HCT116 (cell line): Measurements from ENCODE around the gene PRMT7. TPM values are rescaled to one million over a fixed set of nuclear protein-coding genes. Genes with fewer than 3 reads are reported as not detected.

ENCODE experiments used
- ATAC-seq: fragments of 200-7000 bp; cut with Tn5 transposase; 2 replicates; pipeline ENCODE4 v1.9.1; 2020; ENCODE audit warnings: mild to moderate bottlenecking, moderate library complexity
- BruUV-seq: library from RNA; stranded (reverse); fragments of 400-500 nt; replicated peaks from 2 replicates; lab custom pipeline; 2021; lab: Mats Ljungman, UMichigan
- CTCF ChIA-PET: fragments of 300-600 bp; sonication (Branson Sonifier 250); formaldehyde crosslinking; loops from one replicate; lab custom pipeline; 2021; ENCODE audit warnings: antibody characterized with exemption; lab: Charles Lee
- POLR2A ChIA-PET: fragments of 300-600, 350-600 bp; sonication (Branson Sonifier 250); formaldehyde crosslinking; loops from one replicate; lab custom pipeline; 2021; ENCODE audit warnings: antibody characterized with exemption; lab: Charles Lee
- RAD21 ChIA-PET, 2 experiments: fragments of 300-600 bp; sonication (Branson Sonifier 250); formaldehyde crosslinking; loops; one replicate each; lab custom pipeline; 2023; ENCODE audit warnings: low total read pairs in 2 of 2; ENCODE audit not compliant: uncharacterized antibody in 2 of 2, unreplicated experiment in 2 of 2, low non-redundant PET in 1 of 2; lab: Charles Lee
- DNase-seq: peaks from one replicate; pipeline ENCODE4 v3.0.0-alpha.2; 2010; ENCODE audit warnings: low read depth, low spot score
- H2AFZ ChIP-seq: fragments of 200-600 bp; shearing (Covaris generic), sonication (generic); 2 replicates; pipeline ENCODE4 v1.6.1; 2017; ENCODE audit warnings: low read depth, mixed run types, mixed read lengths, antibody characterized with exemption, low read length; ENCODE audit not compliant: poor library complexity, severe bottlenecking
- H3K27ac ChIP-seq: 2 replicates; pipeline ENCODE4 v1.5.1; 2012; ENCODE audit warnings: low read depth, low read length
- H3K27me3 ChIP-seq: fragments of 200-600 bp; sonication (generic); 2 replicates; pipeline ENCODE4 v1.6.1; 2016; ENCODE audit warnings: mixed run types, low read length, mixed read lengths; ENCODE audit not compliant: insufficient read depth
- H3K36me3 ChIP-seq, 2 experiments: fragments of 200-500 bp in 1 of 2; fragments of 200-600 bp in 1 of 2; sonication (Bioruptor generic) in 1 of 2; sonication (generic) in 1 of 2; 2 replicates each; pipeline versions ENCODE4 v1.5.1 to v1.6.1; 2014 to 2016; ENCODE audit warnings: low read length in 2 of 2, inconsistent platforms in 1 of 2, mixed read lengths in 1 of 2, mixed run types in 1 of 2; ENCODE audit not compliant: insufficient read depth in 2 of 2, control insufficient read depth in 1 of 2
- H3K4me1 ChIP-seq, 2 experiments: fragments of 200-600 bp in 1 of 2; sonication (generic) in 1 of 2; 2 replicates each; pipeline versions ENCODE4 v1.5.1 to v1.6.1; 2012 to 2017; ENCODE audit warnings: low read length in 2 of 2, inconsistent platforms in 1 of 2, mild to moderate bottlenecking in 1 of 2, mixed read lengths in 1 of 2, mixed run types in 1 of 2, moderate library complexity in 1 of 2; ENCODE audit not compliant: insufficient read depth in 2 of 2, control insufficient read depth in 1 of 2
- H3K4me2 ChIP-seq: fragments of 200-600 bp; sonication (generic); 2 replicates; pipeline ENCODE4 v1.6.1; 2017; ENCODE audit warnings: mixed run types, low read length, mixed read lengths
- H3K4me3 ChIP-seq, 2 experiments: fragments of 200-600 bp in 1 of 2; sonication (generic) in 1 of 2; replicated peaks in 1 of 2; 2 replicates each; pipeline ENCODE4 v1.5.1; 2011 to 2016; ENCODE audit warnings: low read length in 2 of 2, control low read depth in 1 of 2, low read depth in 1 of 2, mild to moderate bottlenecking in 1 of 2, mixed read lengths in 1 of 2, mixed run types in 1 of 2
- H3K79me2 ChIP-seq: fragments of 200-600 bp; sonication (generic); 2 replicates; pipeline ENCODE4 v1.6.1; 2017; ENCODE audit warnings: mild to moderate bottlenecking, mixed run types, low read length, moderate library complexity, mixed read lengths; ENCODE audit not compliant: insufficient read depth
- H3K9ac ChIP-seq: fragments of 200-600 bp; sonication (generic); 2 replicates; pipeline ENCODE4 v1.6.1; 2016; ENCODE audit warnings: low read length, mixed read lengths
- H3K9me2 ChIP-seq: fragments of 200-600 bp; sonication (generic), shearing (Covaris generic); 2 replicates; pipeline ENCODE4 v1.6.1; 2017; ENCODE audit warnings: mixed run types, mild to moderate bottlenecking, moderate library complexity; ENCODE audit not compliant: insufficient read depth
- H3K9me3 ChIP-seq, 2 experiments: fragments of 200-500 bp in 1 of 2; fragments of 200-600 bp in 1 of 2; sonication (Bioruptor generic) in 1 of 2; sonication (generic) in 1 of 2; 2 replicates each; pipeline ENCODE4 v1.6.1; 2014 to 2017; ENCODE audit warnings: low read length in 2 of 2, mixed read lengths in 2 of 2, inconsistent platforms in 1 of 2, low read depth in 1 of 2, mild to moderate bottlenecking in 1 of 2, mixed run types in 1 of 2, moderate library complexity in 1 of 2; ENCODE audit not compliant: control insufficient read depth in 1 of 2, insufficient read depth in 1 of 2
- H4K20me1 ChIP-seq: fragments of 200-600 bp; sonication (generic), shearing (Covaris generic); 2 replicates; pipeline ENCODE4 v1.6.1; 2017; ENCODE audit warnings: mixed run types, mild to moderate bottlenecking, moderate library complexity; ENCODE audit not compliant: insufficient read depth
- CBX3 ChIP-seq: IDR thresholded peaks from 2 replicates; pipeline ENCODE4 v1.6.1; 2012; ENCODE audit warnings: low read depth
- CEBPB ChIP-seq: IDR thresholded peaks from 2 replicates; pipeline ENCODE4 v1.6.1; 2012; ENCODE audit warnings: low read depth
- EGR1 ChIP-seq: IDR thresholded peaks from 2 replicates; pipeline ENCODE4 v1.6.1; 2012; ENCODE audit warnings: low read depth
- ELF1 ChIP-seq: IDR thresholded peaks from 2 replicates; pipeline ENCODE4 v1.6.1; 2012; ENCODE audit warnings: low read depth, borderline replicate concordance
- EZH2 ChIP-seq: fragments of 200-600 bp; sonication (generic); IDR thresholded peaks from 2 replicates; pipeline ENCODE4 v1.6.1; 2017; ENCODE audit warnings: antibody characterized with exemption, mixed run types
- EZH2phosphoT487 ChIP-seq: fragments of 200-600 bp; IDR thresholded peaks from 2 replicates; pipeline ENCODE4 v1.6.1; 2018; ENCODE audit warnings: antibody characterized with exemption, borderline replicate concordance
- FOSL1 ChIP-seq: IDR thresholded peaks from 2 replicates; pipeline ENCODE4 v1.6.1; 2012; ENCODE audit warnings: low read depth
- JUND ChIP-seq: IDR thresholded peaks from 2 replicates; pipeline ENCODE4 v1.6.1; 2012
- MAX ChIP-seq: IDR thresholded peaks from 2 replicates; pipeline ENCODE4 v1.6.1; 2012
- POLR2A ChIP-seq: IDR thresholded peaks from 2 replicates; pipeline ENCODE4 v1.7.0; 2011; ENCODE audit warnings: borderline replicate concordance; ENCODE audit not compliant: insufficient read depth, insufficient read length; ENCODE audit errors: extremely low read depth
- POLR2AphosphoS5 ChIP-seq: IDR thresholded peaks from 2 replicates; pipeline ENCODE4 v1.6.1; 2011; ENCODE audit warnings: mild to moderate bottlenecking, low read depth, low read length, moderate library complexity
- RAD21 ChIP-seq: IDR thresholded peaks from 2 replicates; pipeline ENCODE4 v1.6.1; 2012; ENCODE audit warnings: low read depth, mild to moderate bottlenecking
- SIN3A ChIP-seq: IDR thresholded peaks from 2 replicates; pipeline ENCODE4 v1.6.1; 2012; ENCODE audit warnings: low read depth
- SP1 ChIP-seq: IDR thresholded peaks from 2 replicates; pipeline ENCODE4 v1.6.1; 2012; ENCODE audit warnings: low read depth
- TCF7L2 ChIP-seq: IDR thresholded peaks from 2 replicates; pipeline ENCODE4 v1.7.0; 2011; ENCODE audit warnings: borderline replicate concordance, inconsistent platforms; ENCODE audit not compliant: insufficient read depth, insufficient read length; ENCODE audit errors: extremely low read depth
- YY1 ChIP-seq: IDR thresholded peaks from 2 replicates; pipeline ENCODE4 v1.6.1; 2011; ENCODE audit warnings: low read length, low read depth, moderate library complexity, mild to moderate bottlenecking; ENCODE audit not compliant: insufficient replicate concordance; ENCODE audit errors: extremely low read depth
- ZNF274 ChIP-seq: fragments of 200-500 bp; sonication (Bioruptor generic); IDR thresholded peaks from 2 replicates; pipeline ENCODE4 v1.6.1; 2014; ENCODE audit warnings: mild to moderate bottlenecking, low read depth, low read length, inconsistent platforms
- intact Hi-C: fragments of 100-400 bp; cut with micrococcal nuclease; formaldehyde crosslinking; loops from 2 replicates; pipeline ENCODE4 v1.10.0; 2022
- total RNA-seq: library from RNA; stranded (reverse); gene quantifications from one replicate; pipeline ENCODE4 v1.2.1, GENCODE V29; 2021; ENCODE audit not compliant: unreplicated experiment

The PRMT7 gene
- total RNA-seq, 1 experiment from 2014 or later, result 34.4 TPM

DNA sequence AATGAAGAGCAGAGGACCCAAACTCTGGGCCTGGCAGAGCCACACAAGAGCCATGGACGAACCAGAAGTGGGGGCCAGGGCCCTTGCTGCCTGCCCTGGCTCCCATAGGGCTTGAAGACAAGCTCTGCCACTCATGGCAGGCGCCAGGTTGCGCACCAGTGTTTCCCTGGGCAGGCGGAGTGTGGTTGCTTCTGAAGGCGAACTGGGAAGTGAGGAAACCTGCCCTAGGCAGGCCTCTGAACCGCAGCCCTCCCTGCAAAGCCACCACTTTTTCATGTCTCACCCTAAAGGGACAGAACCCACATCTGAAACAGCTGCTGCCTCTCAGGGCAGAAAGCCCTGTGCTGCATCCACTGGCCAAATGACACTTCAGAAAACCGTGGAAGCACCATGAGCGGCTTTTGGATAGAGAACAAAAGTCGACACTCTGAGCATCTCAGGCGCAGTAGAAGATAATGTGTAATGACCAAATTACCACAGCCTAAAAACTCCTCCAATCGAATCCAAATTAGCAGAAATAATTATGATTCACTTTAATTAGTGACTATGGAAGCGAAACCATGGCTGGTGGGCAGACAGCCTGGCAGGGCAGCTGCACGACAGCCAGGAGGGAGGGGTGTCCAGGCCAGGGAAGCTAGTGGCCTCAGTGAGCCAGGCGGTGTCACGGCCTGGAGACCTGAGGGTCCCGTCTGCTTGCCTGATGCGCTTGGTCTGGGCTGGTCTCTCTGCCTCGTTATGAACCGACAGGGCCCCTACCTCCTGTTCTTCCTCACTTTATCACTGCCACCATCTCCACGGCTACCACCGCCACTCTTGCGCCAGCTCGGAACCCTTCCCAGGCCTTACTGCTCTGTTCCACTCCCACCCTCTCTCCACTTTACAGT is 59.1 kb downstream of the PRMT7 start:
- CTCF ChIA-PET, result no interaction called here
- no peak overlapping the region for H3K4me2 ChIP-seq
- H3K9ac ChIP-seq, result no peak overlapping the region
- ATAC-seq, result no peak
- TF ChIP-seq CBX3 (no peak), TCF7L2 (no peak), POLR2AphosphoS5 (no peak), SP1 (no peak), RAD21 (no peak), ZNF274 (no peak), JUND (no peak), EGR1 (no peak), ELF1 (no peak), EZH2phosphoT487 (no peak), CEBPB (no peak), MAX (no peak), POLR2A (no peak), EZH2 (no peak), SIN3A (no peak), YY1 (no peak), FOSL1 (no peak)
- no peaks in the 10 kb centered on the region for H3K9me2 ChIP-seq
- POLR2A ChIA-PET, result no interaction called here
- no peak for DNase-seq
- RAD21 ChIA-PET, result no interaction called here
- H3K4me3 ChIP-seq, result no peak overlapping the region
- intact Hi-C loops, result no loop called here
- H3K79me2 ChIP-seq, result no peaks in the 10 kb centered on the region
- H3K27me3 ChIP-seq, result no peaks in the 10 kb centered on the region
- H3K27ac ChIP-seq, result no peak overlapping the region
- no TSS peak for BruUV-seq
- no peaks in the 10 kb centered on the region for H3K36me3 ChIP-seq
- H3K4me1 ChIP-seq, result peaks cover 0 to 6% of the 10 kb centered on the region in 2 experiments; a peak in 1 of 4 replicates
- no peaks in the 10 kb centered on the region for H4K20me1 ChIP-seq
- H3K9me3 ChIP-seq, result no peaks in the 10 kb centered on the region
- no peak overlapping the region for H2AFZ ChIP-seq
